Measurements from ENCODE around the gene NME5.
A peak's percentile ranks its signal among the peaks of the same experiment; 100 is the strongest.

Gene NME5

DNA sequence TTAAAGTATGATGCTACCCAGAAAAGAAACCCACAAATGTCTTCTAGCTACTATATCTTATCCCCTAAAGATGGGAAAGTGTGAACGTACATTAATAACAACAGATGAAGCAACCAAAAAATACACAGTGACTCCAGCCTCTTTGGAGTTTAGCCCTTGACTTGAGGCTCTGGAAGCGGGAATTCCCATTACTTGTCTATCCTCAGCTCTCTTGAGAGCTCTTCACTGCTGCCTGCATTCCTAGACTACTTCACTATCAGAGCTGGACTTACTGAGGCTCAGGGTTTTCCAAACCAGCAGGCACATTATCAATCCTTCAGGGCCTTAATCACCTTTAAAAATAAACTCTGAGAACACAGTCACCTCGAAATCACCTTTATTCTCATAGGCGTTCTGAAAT is 1.0 kb upstream of the NME5 start:
- no peak for DNase-seq (ENCODE audit: low read depth)
- TF ChIP-seq, protein P1, sequence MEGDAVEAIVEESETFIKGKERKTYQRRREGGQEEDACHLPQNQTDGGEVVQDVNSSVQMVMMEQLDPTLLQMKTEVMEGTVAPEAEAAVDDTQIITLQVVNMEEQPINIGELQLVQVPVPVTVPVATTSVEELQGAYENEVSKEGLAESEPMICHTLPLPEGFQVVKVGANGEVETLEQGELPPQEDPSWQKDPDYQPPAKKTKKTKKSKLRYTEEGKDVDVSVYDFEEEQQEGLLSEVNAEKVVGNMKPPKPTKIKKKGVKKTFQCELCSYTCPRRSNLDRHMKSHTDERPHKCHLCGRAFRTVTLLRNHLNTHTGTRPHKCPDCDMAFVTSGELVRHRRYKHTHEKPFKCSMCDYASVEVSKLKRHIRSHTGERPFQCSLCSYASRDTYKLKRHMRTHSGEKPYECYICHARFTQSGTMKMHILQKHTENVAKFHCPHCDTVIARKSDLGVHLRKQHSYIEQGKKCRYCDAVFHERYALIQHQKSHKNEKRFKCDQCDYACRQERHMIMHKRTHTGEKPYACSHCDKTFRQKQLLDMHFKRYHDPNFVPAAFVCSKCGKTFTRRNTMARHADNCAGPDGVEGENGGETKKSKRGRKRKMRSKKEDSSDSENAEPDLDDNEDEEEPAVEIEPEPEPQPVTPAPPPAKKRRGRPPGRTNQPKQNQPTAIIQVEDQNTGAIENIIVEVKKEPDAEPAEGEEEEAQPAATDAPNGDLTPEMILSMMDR (IDR thresholded peaks at IDR 0.05; ENCODE audit: low read depth, low read length, missing control alignments): no peak
- in situ Hi-C loops (cut with HindIII; ENCODE audit: low sequenced_read_pairs): no loop called here
- H3K4me3 ChIP-seq (ENCODE audit: low read depth, low read length): no peak overlapping the region

DNA sequence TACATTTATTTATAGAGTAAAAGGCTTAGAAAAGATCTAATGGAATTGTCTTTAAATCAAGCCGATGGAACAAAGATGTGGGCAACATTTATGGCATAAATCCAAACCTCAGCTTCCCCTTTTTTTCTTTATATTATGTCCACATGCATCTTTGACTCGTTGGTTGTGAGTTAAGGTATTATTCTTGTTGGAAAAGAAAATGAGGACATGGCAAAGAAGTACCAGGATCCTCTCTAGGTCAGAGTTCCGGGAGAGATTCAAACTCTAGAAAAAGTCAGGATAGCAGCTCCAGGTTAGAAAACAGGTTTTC is 508 bp upstream of the NME5 start:
- in situ Hi-C loops (cut with HindIII; ENCODE audit: low sequenced_read_pairs): no loop called here
- no peak for DNase-seq (ENCODE audit: low read depth)
- TF ChIP-seq, protein P1 (IDR thresholded peaks at IDR 0.05; ENCODE audit: low read depth, low read length, missing control alignments): no peak
- H3K4me3 ChIP-seq (ENCODE audit: low read depth, low read length): peak overlapping the region; percentile 56

DNA sequence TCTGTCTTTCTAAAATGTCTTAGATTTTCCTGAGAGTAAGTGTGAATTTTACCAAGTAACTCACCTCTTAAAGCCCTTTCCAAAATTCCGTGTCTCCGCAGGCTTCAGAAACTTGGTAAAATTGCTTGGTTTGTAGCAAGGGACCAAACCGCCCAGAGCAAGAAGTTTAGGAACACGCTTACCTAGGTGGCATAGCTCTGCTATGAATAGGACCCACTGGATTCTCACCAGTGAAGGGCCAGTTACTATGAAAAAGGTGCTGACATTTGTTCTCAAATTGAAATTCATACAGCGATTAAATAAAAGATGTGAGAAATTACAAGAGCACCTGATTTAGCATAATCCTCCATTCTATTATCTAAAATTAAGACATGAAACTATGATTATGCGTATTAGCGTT is 6.7 kb downstream of the NME5 start:
- no peak for DNase-seq (ENCODE audit: low read depth)
- H3K4me3 ChIP-seq (ENCODE audit: low read depth, low read length): no peak overlapping the region
- in situ Hi-C loops (cut with HindIII; ENCODE audit: low sequenced_read_pairs): no loop called here
- TF ChIP-seq, protein P1 (IDR thresholded peaks at IDR 0.05; ENCODE audit: low read depth, low read length, missing control alignments): no peak

DNA sequence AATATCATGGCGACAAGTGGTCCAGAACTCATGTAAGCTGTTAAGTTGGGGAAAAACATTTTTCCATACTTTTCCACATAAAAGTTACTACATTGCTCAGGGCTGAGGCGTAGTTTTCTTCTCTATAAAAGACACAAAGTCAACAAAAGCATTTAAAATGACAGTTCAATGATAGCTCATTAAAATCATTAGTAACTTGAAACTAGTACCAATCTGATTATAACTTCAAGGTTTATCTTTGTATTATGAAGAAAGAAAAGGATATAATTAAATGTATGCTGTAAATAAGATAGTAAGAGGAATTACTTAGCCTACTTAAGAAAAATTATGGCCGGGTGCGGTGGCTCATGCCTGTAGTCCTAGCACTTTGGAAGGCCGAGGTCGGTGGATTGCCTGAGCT is 9.9 kb downstream of the NME5 start:
- H3K4me3 ChIP-seq (ENCODE audit: low read depth, low read length): no peak overlapping the region
- DNase-seq (ENCODE audit: low read depth): no peak
- TF ChIP-seq, protein P1 (IDR thresholded peaks at IDR 0.05; ENCODE audit: low read depth, low read length, missing control alignments): no peak
- in situ Hi-C loops (cut with HindIII; ENCODE audit: low sequenced_read_pairs): no loop called here

DNA sequence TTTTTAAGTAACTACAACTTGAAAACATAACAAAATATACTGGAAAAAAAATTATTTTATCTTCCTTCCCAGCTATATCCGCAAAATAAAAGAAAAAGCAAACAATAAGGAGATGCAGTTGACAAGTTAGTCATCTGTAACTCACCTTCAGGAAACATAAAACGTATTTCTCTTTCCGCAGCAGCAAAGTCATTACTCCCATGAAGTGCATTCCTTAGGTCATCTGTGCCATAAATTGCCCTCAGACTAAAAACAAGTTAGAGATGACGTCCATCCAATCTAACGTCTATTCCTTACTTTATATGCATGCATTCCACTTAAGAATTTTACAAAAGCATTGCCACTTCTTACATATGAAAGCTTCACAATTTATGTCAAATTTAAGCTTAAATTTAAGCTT is 10.9 kb downstream of the NME5 start:
- in situ Hi-C loops (cut with HindIII; ENCODE audit: low sequenced_read_pairs): no loop called here
- TF ChIP-seq, protein P1 (IDR thresholded peaks at IDR 0.05; ENCODE audit: low read depth, low read length, missing control alignments): no peak
- H3K4me3 ChIP-seq (ENCODE audit: low read depth, low read length): no peak overlapping the region
- no peak for DNase-seq (ENCODE audit: low read depth)

DNA sequence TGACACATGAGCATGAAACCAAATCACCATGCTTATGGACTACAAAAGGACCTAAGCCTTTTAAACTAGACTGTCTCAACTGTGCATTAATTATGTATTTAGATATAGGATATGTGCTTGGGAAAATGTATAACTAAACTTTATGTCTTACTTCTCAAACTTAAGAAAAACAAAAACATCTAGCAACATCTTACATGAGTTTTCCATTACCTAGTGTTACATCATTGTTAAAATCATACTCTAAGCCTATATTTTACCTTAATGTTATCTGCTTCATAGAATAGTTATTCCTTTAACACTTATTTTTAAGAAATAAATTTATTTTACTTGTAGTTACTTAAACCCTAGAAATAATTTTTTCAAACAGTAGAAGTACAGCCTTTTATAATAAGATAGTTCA is 24.0 kb downstream of the NME5 start:
- no peak overlapping the region for H3K4me3 ChIP-seq (ENCODE audit: low read depth, low read length)
- TF ChIP-seq, protein P1 (IDR thresholded peaks at IDR 0.05; ENCODE audit: low read depth, low read length, missing control alignments): no peak
- in situ Hi-C loops (cut with HindIII; ENCODE audit: low sequenced_read_pairs): no loop called here
- DNase-seq (ENCODE audit: low read depth): no peak

DNA sequence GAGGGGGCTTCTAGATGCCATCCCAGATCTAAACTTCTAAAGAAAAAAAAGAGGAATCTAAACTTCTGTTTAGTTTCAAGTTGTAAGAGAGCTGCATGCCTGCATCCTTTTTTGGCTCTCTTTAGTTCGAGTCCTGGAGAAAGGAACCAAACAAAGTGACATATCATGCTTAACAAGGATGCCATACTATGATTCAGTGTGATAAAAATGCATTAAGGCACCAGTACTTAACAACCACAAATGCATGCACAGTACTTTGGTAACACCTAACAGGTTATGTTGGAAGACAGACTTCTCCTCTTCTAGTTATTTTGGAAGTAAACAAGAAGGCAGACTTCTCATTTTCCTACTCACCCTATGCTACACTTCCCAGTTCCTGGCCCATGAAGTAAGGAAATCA is 27.3 kb downstream of the NME5 start:
- in situ Hi-C loops (cut with HindIII; ENCODE audit: low sequenced_read_pairs): no loop called here
- no peak for DNase-seq (ENCODE audit: low read depth)
- TF ChIP-seq, protein P1 (IDR thresholded peaks at IDR 0.05; ENCODE audit: low read depth, low read length, missing control alignments): no peak
- H3K4me3 ChIP-seq (ENCODE audit: low read depth, low read length): no peak overlapping the region
